ENCODE results near the gene EFHC1.

Gene EFHC1

GRCh38 chr6:52503851-52504781 is 84.0 kb downstream of the EFHC1 start:
- no peak for DNase-seq

- DNase-seq = no peak
These were observed 84.6 kb downstream of the EFHC1 start for GRCh38 chr6:52504782-52505136.

GRCh38 chr6:52505726-52506409 is 85.7 kb downstream of the EFHC1 start:
- DNase-seq = no peak

- DNase-seq = no peak
These were observed 86.3 kb downstream of the EFHC1 start for GRCh38 chr6:52506476-52506875.

- no peak for DNase-seq
These were observed 87.6 kb downstream of the EFHC1 start for GRCh38 chr6:52507557-52508260.

- DNase-seq = no peak
These were observed 88.2 kb downstream of the EFHC1 start for GRCh38 chr6:52508261-52508739.

- no peak for DNase-seq
These were observed 89.4 kb downstream of the EFHC1 start for GRCh38 chr6:52509281-52510212.

- no peak for DNase-seq
These were observed 90.0 kb downstream of the EFHC1 start for GRCh38 chr6:52510213-52510562.

- DNase-seq = no peak
These were observed 91.0 kb downstream of the EFHC1 start for GRCh38 chr6:52511163-52511562.

GRCh38 chr6:52511572-52512151 is 91.5 kb downstream of the EFHC1 start:
- no peak for DNase-seq

- no peak for DNase-seq
These were observed 92.1 kb downstream of the EFHC1 start for GRCh38 chr6:52512199-52512598.

- no peak for DNase-seq
These were observed 93.3 kb downstream of the EFHC1 start for GRCh38 chr6:52513464-52513863.

- DNase-seq = no peak
These were observed 93.8 kb downstream of the EFHC1 start for GRCh38 chr6:52513896-52514295.

GRCh38 chr6:52514514-52514913 is 94.4 kb downstream of the EFHC1 start:
- DNase-seq = no peak

GRCh38 chr6:52515219-52515960 is 95.2 kb downstream of the EFHC1 start:
- DNase-seq = no peak

- DNase-seq = no peak
These were observed 96.1 kb downstream of the EFHC1 start for GRCh38 chr6:52516269-52516668.

- no peak for DNase-seq
These were observed 96.8 kb downstream of the EFHC1 start for GRCh38 chr6:52516943-52517342.

- no peak for DNase-seq
These were observed 97.5 kb downstream of the EFHC1 start for GRCh38 chr6:52517502-52518278.

- DNase-seq = no peak
These were observed 98.3 kb downstream of the EFHC1 start for GRCh38 chr6:52518279-52518945.

- no peak for DNase-seq
These were observed 99.5 kb downstream of the EFHC1 start for GRCh38 chr6:52519618-52520017.
